ENCODE measurements around the gene IER3. TPM values are rescaled to one million over a fixed set of nuclear protein-coding genes. Genes with fewer than 3 reads are reported as not detected.
"Not testable (repeated sequence)": the region's sequence is repeated elsewhere in the genome, so short reads cannot be mapped to it uniquely, and the experiment has no call there.

The IER3 gene
- total and polyA plus RNA-seq, 2 experiments from 2014 or later = 19.9 to 21.2 TPM

- H3F3A ChIP-seq (replicated peaks; ENCODE audit: low read depth) = no peaks in the 10 kb centered on the region
- H3K79me2 ChIP-seq (replicated peaks; ENCODE audit: insufficient read depth) = no peaks in the 10 kb centered on the region
- no peaks in the 10 kb centered on the region for H3K36me3 ChIP-seq (ENCODE audit: insufficient read depth)
- H3K4me2 ChIP-seq = no peak overlapping the region
- no peaks in the 10 kb centered on the region for H3K27me3 ChIP-seq (ENCODE audit: insufficient read depth)
- H3K4me1 ChIP-seq (ENCODE audit: insufficient read depth) = no peaks in the 10 kb centered on the region
- Mint-ChIP-seq H3K4me3 (no peak overlapping the region), H3K27me3 (ENCODE audit: insufficient read depth, low read depth, poor library complexity) (peaks cover 4% of the 10 kb centered on the region), H3K4me1 (peaks cover 8% of the 10 kb centered on the region; the same call in 2 of the 3 replicates), H3K27ac (no peak overlapping the region), H3K36me3 (ENCODE audit: low read depth) (no peaks in the 10 kb centered on the region), H3K9me3 (no peaks in the 10 kb centered on the region)
- no peaks in the 10 kb centered on the region for H3K9me2 ChIP-seq (ENCODE audit: insufficient read depth)
- H3K4me3 ChIP-seq = no peak overlapping the region
- DNase-seq (ENCODE audit: low spot score) (no peak), ATAC-seq (no peak)
- no peaks in the 10 kb centered on the region; the same call in 1 of the 2 replicates for H4K20me1 ChIP-seq (replicated peaks; ENCODE audit: insufficient read depth)
- no peak overlapping the region for H3K27ac ChIP-seq (ENCODE audit: low read depth)
- no peak for TF ChIP-seq REST (IDR thresholded peaks at IDR 0.05; ENCODE audit: unreplicated experiment)
- TF ChIP-seq CTCF (conservative IDR thresholded peaks at IDR 0.05; ENCODE audit: low read depth in 2 of 2) = no peak
- no peak for TF ChIP-seq ZNF114 (CRISPR knock-in tag; IDR thresholded peaks at IDR 0.05)
- H2AFZ ChIP-seq = no peak overlapping the region
These were observed 13.0 kb upstream of the IER3 start for GRCh38 chr6:30757261-30757904.

GRCh38 chr6:30756405-30757003 is 12.2 kb upstream of the IER3 start:
- H3F3A ChIP-seq (replicated peaks; ENCODE audit: low read depth); H3K4me1 ChIP-seq (ENCODE audit: insufficient read depth); H3K36me3 ChIP-seq (ENCODE audit: insufficient read depth); H3K4me1 Mint-ChIP-seq; H4K20me1 ChIP-seq (replicated peaks; ENCODE audit: insufficient read depth); H3K9me2 ChIP-seq (ENCODE audit: insufficient read depth); H3K4me3 ChIP-seq; H2AFZ ChIP-seq; H3K9me3 Mint-ChIP-seq; H3K27ac ChIP-seq (ENCODE audit: low read depth); H3K4me2 ChIP-seq; H3K79me2 ChIP-seq (replicated peaks; ENCODE audit: insufficient read depth); DNase-seq (ENCODE audit: low spot score); ATAC-seq; H3K27me3 Mint-ChIP-seq (ENCODE audit: insufficient read depth, low read depth, poor library complexity); H3K27me3 ChIP-seq (ENCODE audit: insufficient read depth); H3K36me3 Mint-ChIP-seq (ENCODE audit: low read depth); H3K4me3 Mint-ChIP-seq; H3K27ac Mint-ChIP-seq: not testable (repeated sequence)
